ENCODE measurements around the gene LCP1. TPM values are rescaled to one million over a fixed set of nuclear protein-coding genes. Genes with fewer than 3 reads are reported as not detected.
"Not testable (repeated sequence)": the region's sequence is repeated elsewhere in the genome, so short reads cannot be mapped to it uniquely, and the experiment has no call there.

LCP1 gene, protein sequence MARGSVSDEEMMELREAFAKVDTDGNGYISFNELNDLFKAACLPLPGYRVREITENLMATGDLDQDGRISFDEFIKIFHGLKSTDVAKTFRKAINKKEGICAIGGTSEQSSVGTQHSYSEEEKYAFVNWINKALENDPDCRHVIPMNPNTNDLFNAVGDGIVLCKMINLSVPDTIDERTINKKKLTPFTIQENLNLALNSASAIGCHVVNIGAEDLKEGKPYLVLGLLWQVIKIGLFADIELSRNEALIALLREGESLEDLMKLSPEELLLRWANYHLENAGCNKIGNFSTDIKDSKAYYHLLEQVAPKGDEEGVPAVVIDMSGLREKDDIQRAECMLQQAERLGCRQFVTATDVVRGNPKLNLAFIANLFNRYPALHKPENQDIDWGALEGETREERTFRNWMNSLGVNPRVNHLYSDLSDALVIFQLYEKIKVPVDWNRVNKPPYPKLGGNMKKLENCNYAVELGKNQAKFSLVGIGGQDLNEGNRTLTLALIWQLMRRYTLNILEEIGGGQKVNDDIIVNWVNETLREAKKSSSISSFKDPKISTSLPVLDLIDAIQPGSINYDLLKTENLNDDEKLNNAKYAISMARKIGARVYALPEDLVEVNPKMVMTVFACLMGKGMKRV
- 10 to 100 TPM; 11.9 to 54.7 (median 16.6) TPM for total RNA-seq

DNA sequence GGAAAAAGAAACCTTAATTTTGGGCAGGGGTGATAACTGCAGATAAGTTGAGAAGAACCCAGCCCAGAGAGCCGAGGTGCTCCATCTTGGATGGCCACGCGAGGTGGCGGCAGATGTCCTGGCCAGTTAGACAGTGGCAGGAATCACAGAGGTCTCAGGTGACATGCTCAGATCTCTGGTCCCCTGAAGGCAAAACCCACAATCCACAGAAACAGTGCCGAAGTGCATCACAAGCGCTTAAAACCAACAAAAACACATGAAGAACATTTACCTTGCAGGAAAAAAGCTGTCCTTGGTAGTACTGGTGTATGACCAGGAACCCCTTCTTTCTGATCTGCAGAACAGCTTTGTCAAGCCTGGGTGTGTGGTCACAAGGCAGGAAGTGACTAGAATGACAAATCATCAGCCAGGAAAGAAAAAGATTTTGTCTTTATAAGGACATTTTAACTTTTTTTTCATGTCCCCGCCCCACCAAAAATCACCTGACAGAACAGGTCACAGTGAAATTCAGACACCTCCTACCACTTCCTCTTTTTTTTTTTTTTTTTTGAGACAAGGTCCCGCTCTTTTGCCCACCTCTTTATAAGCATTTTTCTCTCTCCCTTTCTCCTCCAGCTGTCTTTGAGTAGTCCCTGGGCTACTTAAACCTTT is at the start of gene LCP1:
Gene LCP1, minus strand, starts transcription at position 338 of the 651 bp plus-strand sequence. CDS start 22,515 bp downstream, outside the sequence.
- no peak for DNase-seq (ENCODE audit: extremely low spot score)
- peak within 1 kb of the TSS in 3 of 4 donors; percentile 5 to 35 (median 5) for H3K27ac ChIP-seq (replicated peaks in 1 of 4)

DNA sequence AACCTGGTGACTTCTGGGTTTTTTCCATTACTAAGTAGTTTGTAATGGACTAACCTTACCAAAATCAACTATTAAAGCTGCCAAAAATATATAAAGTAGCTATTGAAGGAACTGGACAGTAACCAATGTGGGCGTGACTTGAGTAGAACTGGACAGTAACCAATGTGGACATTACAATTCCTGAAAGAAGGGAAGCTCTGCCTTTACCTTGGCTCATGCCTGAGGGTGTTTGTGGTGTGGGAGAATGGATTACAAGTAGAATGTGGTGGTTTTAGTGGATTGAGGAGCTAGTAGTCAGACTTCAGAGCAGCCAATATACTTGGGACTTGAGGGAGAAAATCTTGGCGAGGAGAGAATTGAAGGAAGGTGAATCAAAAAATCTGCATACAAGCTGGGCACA is 47.3 kb upstream of the LCP1 start:
- Histone ChIP-seq H3K9me3 (peaks cover 0 to 27% (median 17%) of the 10 kb centered on the region in 4 donors), H3K27ac (replicated peaks in 1 of 4) (no peak overlapping the region), H3K4me1 (no peaks in the 10 kb centered on the region), H3K4me3 (no peak overlapping the region), H3K36me3 (no peaks in the 10 kb centered on the region), H3K27me3 (no peaks in the 10 kb centered on the region)
- no peak for TF ChIP-seq POLR2AphosphoS5 (IDR thresholded peaks at IDR 0.05)
- TF ChIP-seq POLR2A (IDR thresholded peaks at IDR 0.05; ENCODE audit: low read depth): no peak
- TF ChIP-seq, protein P1, sequence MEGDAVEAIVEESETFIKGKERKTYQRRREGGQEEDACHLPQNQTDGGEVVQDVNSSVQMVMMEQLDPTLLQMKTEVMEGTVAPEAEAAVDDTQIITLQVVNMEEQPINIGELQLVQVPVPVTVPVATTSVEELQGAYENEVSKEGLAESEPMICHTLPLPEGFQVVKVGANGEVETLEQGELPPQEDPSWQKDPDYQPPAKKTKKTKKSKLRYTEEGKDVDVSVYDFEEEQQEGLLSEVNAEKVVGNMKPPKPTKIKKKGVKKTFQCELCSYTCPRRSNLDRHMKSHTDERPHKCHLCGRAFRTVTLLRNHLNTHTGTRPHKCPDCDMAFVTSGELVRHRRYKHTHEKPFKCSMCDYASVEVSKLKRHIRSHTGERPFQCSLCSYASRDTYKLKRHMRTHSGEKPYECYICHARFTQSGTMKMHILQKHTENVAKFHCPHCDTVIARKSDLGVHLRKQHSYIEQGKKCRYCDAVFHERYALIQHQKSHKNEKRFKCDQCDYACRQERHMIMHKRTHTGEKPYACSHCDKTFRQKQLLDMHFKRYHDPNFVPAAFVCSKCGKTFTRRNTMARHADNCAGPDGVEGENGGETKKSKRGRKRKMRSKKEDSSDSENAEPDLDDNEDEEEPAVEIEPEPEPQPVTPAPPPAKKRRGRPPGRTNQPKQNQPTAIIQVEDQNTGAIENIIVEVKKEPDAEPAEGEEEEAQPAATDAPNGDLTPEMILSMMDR (IDR thresholded peaks at IDR 0.05): no peak
- no peak for TF ChIP-seq EP300 (IDR thresholded peaks at IDR 0.05)
- intact Hi-C loops (cut with DNase I): no loop called here
- 95% methylated on average over 2 of the region's 2 CpGs for WGBS
- no peak for DNase-seq (ENCODE audit: extremely low spot score)

More for the DNA sequence above, at the start of gene LCP1:
- intact Hi-C loops (cut with DNase I): no loop called here
- Histone ChIP-seq H3K4me3 (peak within 1 kb of the TSS; percentile 16 to 43 (median 34)), H3K36me3 (no peaks in the 10 kb centered on the region), H3K27me3 (no peaks in the 10 kb centered on the region), H3K4me1 (no peaks in the 10 kb centered on the region), H3K9me3 (no peaks in the 10 kb centered on the region)
- no peak for TF ChIP-seq EP300 (IDR thresholded peaks at IDR 0.05)
- peak; percentile 36 to 74 for TF ChIP-seq POLR2AphosphoS5 (IDR thresholded peaks at IDR 0.05)
- WGBS: 76% methylated on average over 8 of the region's 8 CpGs

DNA sequence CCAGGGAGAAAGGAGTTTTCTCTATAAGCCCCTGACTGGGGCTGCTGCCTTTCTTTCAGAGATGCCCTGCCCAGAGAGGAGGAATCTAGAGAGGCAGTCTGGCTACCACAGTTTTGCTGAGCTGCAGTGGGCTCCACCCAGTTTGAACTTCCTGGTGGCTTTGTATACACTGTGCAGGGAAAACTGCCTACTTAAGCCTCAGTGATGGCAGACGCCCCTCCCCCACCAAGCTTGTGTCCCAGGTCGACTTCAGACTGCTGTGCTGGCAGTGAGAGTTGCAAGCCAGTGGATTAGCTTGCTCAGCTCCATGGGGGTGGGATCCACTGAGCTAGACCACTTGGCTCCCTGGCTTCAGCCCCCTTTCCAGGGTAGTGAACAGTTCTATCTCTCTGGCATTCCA is 38.3 kb upstream of the LCP1 start:
- WGBS: 0% methylated on average over 1 of the region's 2 CpGs
- not testable (repeated sequence) for DNase-seq (ENCODE audit: extremely low spot score)

DNA sequence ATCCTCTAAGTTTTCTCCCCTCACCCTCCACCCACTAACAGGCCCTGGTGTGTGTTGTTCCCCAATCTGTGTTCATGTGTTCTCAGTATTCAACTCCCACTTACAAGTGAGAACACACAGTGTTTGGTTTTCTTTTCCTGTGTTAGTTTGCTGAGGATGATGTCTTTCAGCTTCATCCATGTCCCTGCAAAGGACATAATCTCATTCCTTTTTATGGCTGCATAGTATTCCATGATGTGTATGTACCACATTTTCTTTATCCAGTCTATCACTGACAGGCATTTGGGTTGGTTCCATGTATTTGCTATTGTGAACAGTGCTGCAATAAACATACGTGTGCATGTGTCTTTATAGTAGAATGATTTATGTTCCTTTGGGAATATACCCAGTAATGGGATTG is 32.8 kb upstream of the LCP1 start:
- peaks cover 4 to 18% (median 16%) of the 10 kb centered on the region in 4 donors for H3K4me1 ChIP-seq
- DNase-seq (ENCODE audit: extremely low spot score); H3K27me3 ChIP-seq; H3K9me3 ChIP-seq; intact Hi-C loops (cut with DNase I); H3K36me3 ChIP-seq; H3K27ac ChIP-seq (replicated peaks in 1 of 4); H3K4me3 ChIP-seq: not testable (repeated sequence)
- WGBS: 85% methylated on average over 1 of the region's 1 CpG

More for the DNA sequence above, 38.3 kb upstream of the LCP1 start:
- H3K9me3 ChIP-seq: peaks cover 0 to 18% (median 9%) of the 10 kb centered on the region in 4 donors
- H3K36me3 ChIP-seq; H3K4me3 ChIP-seq; H3K27me3 ChIP-seq; H3K27ac ChIP-seq (replicated peaks in 1 of 4); H3K4me1 ChIP-seq; intact Hi-C loops (cut with DNase I): not testable (repeated sequence)

DNA sequence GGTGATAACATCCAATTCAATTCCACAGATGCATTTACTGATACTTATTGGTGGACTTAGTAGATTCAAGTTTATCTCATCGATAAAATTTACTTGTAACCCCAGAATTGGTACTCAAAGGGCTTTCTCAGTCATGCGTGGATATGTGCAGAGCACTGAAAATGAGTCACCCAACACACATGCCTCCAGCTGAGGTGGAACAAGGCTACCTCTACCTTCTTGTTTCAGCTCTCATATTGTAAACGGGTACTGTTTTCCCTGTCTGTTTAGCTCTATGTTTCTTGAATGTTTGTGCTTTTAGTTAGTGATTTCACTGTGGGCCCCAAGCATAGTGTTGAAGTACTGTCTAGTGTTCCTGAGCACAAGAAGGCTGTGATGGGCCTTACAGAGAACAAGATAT is 31.3 kb upstream of the LCP1 start:
- H3K4me3 ChIP-seq: no peak overlapping the region
- no peaks in the 10 kb centered on the region for H3K9me3 ChIP-seq
- WGBS: 97% methylated on average over 3 of the region's 3 CpGs
- no peaks in the 10 kb centered on the region for H3K27me3 ChIP-seq
- TF ChIP-seq EP300 (IDR thresholded peaks at IDR 0.05) (no peak), POLR2A (IDR thresholded peaks at IDR 0.05; ENCODE audit: low read depth) (no peak), POLR2AphosphoS5 (IDR thresholded peaks at IDR 0.05) (no peak)
- TF ChIP-seq, protein P1 (IDR thresholded peaks at IDR 0.05): no peak
- peaks cover 4 to 18% (median 16%) of the 10 kb centered on the region in 4 donors for H3K4me1 ChIP-seq
- H3K27ac ChIP-seq (replicated peaks in 1 of 4): no peak overlapping the region
- intact Hi-C loops (cut with DNase I): no loop called here
- no peak for DNase-seq (ENCODE audit: extremely low spot score)
- H3K36me3 ChIP-seq: no peaks in the 10 kb centered on the region

Measured in esophagus muscularis mucosa (tissue), 4 donors.